ENCODE measurements around the gene ADGRE1.
A peak's percentile ranks its signal among the peaks of the same experiment; 100 is the strongest.

Gene ADGRE1

GRCh38 chr19:6971366-6971765, 84.0 kb downstream of the ADGRE1 start:
- no peaks in the 10 kb centered on the region for H3K4me1 ChIP-seq (ENCODE audit: control insufficient read depth, insufficient read depth, low read length)
- H3K4me3 ChIP-seq (ENCODE audit: low read depth, low read length): no peak overlapping the region
- ChIA-PET POLR2A (no interaction called here), CTCF (interaction anchor here (0.8 kb wide), 1 partner anchor 108 kb away, joined by 3 read pairs; no protein-coding TSS in a partner anchor)
- TF ChIP-seq ZNF777 (tag by site-specific recombination; IDR thresholded peaks at IDR 0.05; ENCODE audit: borderline replicate concordance) (no peak), KLF10 (tag by site-specific recombination; IDR thresholded peaks at IDR 0.05) (no peak), ZNF221 (tag by site-specific recombination; IDR thresholded peaks at IDR 0.05; ENCODE audit: borderline replicate concordance) (no peak), ZNF37A (tag by site-specific recombination; IDR thresholded peaks at IDR 0.05) (peak; percentile 69), IKZF3 (tag by site-specific recombination; IDR thresholded peaks at IDR 0.05) (no peak), GLI2 (tag by site-specific recombination; IDR thresholded peaks at IDR 0.05; ENCODE audit: borderline replicate concordance, low read depth) (no peak), SETDB1 (IDR thresholded peaks at IDR 0.05; ENCODE audit: insufficient read length, low read length) (no peak)
- TF ChIP-seq, protein P1, sequence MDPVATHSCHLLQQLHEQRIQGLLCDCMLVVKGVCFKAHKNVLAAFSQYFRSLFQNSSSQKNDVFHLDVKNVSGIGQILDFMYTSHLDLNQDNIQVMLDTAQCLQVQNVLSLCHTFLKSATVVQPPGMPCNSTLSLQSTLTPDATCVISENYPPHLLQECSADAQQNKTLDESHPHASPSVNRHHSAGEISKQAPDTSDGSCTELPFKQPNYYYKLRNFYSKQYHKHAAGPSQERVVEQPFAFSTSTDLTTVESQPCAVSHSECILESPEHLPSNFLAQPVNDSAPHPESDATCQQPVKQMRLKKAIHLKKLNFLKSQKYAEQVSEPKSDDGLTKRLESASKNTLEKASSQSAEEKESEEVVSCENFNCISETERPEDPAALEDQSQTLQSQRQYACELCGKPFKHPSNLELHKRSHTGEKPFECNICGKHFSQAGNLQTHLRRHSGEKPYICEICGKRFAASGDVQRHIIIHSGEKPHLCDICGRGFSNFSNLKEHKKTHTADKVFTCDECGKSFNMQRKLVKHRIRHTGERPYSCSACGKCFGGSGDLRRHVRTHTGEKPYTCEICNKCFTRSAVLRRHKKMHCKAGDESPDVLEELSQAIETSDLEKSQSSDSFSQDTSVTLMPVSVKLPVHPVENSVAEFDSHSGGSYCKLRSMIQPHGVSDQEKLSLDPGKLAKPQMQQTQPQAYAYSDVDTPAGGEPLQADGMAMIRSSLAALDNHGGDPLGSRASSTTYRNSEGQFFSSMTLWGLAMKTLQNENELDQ (tag by site-specific recombination; IDR thresholded peaks at IDR 0.05; ENCODE audit: low read depth): no peak
- TF ChIP-seq, protein P2, sequence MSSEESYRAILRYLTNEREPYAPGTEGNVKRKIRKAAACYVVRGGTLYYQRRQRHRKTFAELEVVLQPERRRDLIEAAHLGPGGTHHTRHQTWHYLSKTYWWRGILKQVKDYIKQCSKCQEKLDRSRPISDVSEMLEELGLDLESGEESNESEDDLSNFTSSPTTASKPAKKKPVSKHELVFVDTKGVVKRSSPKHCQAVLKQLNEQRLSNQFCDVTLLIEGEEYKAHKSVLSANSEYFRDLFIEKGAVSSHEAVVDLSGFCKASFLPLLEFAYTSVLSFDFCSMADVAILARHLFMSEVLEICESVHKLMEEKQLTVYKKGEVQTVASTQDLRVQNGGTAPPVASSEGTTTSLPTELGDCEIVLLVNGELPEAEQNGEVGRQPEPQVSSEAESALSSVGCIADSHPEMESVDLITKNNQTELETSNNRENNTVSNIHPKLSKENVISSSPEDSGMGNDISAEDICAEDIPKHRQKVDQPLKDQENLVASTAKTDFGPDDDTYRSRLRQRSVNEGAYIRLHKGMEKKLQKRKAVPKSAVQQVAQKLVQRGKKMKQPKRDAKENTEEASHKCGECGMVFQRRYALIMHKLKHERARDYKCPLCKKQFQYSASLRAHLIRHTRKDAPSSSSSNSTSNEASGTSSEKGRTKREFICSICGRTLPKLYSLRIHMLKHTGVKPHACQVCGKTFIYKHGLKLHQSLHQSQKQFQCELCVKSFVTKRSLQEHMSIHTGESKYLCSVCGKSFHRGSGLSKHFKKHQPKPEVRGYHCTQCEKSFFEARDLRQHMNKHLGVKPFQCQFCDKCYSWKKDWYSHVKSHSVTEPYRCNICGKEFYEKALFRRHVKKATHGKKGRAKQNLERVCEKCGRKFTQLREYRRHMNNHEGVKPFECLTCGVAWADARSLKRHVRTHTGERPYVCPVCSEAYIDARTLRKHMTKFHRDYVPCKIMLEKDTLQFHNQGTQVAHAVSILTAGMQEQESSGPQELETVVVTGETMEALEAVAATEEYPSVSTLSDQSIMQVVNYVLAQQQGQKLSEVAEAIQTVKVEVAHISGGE (tag by site-specific recombination; conservative IDR thresholded peaks at IDR 0.05; ENCODE audit: low read depth): no peak
- H3K27ac ChIP-seq (ENCODE audit: extremely low read depth, low read depth, low read length): no peak overlapping the region
- H3K9me3 ChIP-seq (ENCODE audit: control insufficient read depth, insufficient read depth, low read depth, low read length): no peaks in the 10 kb centered on the region
- no peaks in the 10 kb centered on the region for H3K36me3 ChIP-seq (ENCODE audit: control insufficient read depth in 2 of 2, insufficient read depth in 1 of 2, low read length in 2 of 2)

DNA sequence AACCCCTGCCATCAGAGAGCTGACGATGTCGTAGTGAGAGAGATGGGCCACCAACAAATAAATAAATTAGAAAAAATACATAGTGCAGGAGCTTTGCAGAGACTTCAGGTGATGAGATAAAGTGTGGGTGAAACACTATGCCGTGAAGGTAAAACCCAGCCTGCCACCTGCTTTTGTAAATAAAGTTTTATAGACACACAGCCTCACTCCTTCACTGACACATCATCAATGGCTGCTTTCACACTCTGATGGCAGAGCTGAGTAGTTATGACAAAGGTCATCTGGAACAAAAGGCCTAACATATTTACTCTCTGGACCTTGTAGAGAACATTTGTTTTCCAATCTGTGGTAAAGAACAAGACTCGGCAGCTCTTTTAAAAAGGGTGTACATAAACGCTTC, 88.8 kb downstream of the ADGRE1 start:
- POLR2A ChIA-PET: interaction anchor here (0.6 kb wide), 1 partner anchor 951 kb away, joined by 4 read pairs; no protein-coding TSS in a partner anchor
- Histone ChIP-seq H3K4me3 (ENCODE audit: low read depth, low read length) (no peak overlapping the region), H3K36me3 (ENCODE audit: control insufficient read depth in 2 of 2, insufficient read depth in 1 of 2, low read length in 2 of 2) (no peaks in the 10 kb centered on the region), H3K9me3 (ENCODE audit: control insufficient read depth, insufficient read depth, low read depth, low read length) (no peaks in the 10 kb centered on the region), H3K27ac (ENCODE audit: extremely low read depth, low read depth, low read length) (no peak overlapping the region), H3K4me1 (ENCODE audit: control insufficient read depth, insufficient read depth, low read length) (no peaks in the 10 kb centered on the region)
- CTCF ChIA-PET: no interaction called here
- no peak for TF ChIP-seq ZNF416 (tag by site-specific recombination; IDR thresholded peaks at IDR 0.05)
- no peak for TF ChIP-seq KLF7 (tag by site-specific recombination; IDR thresholded peaks at IDR 0.05; ENCODE audit: borderline replicate concordance)
- no peak for TF ChIP-seq REPIN1 (tag by site-specific recombination; IDR thresholded peaks at IDR 0.05; ENCODE audit: low read depth)
- TF ChIP-seq ZNF585B (tag by site-specific recombination; IDR thresholded peaks at IDR 0.05): no peak
- no peak for TF ChIP-seq ZNF19 (tag by site-specific recombination; IDR thresholded peaks at IDR 0.05; ENCODE audit: low read depth)
- TF ChIP-seq ZNF404 (tag by site-specific recombination; IDR thresholded peaks at IDR 0.05): no peak
- no peak for TF ChIP-seq ZNF626 (tag by site-specific recombination; IDR thresholded peaks at IDR 0.05)
- TF ChIP-seq ZNF664 (tag by site-specific recombination; IDR thresholded peaks at IDR 0.05): no peak
- TF ChIP-seq ZNF169 (tag by site-specific recombination; IDR thresholded peaks at IDR 0.05): no peak
- TF ChIP-seq ZNF501 (tag by site-specific recombination; IDR thresholded peaks at IDR 0.05): no peak
- TF ChIP-seq ZNF555 (tag by site-specific recombination; conservative IDR thresholded peaks at IDR 0.05): no peak
- TF ChIP-seq HOXD13 (CRISPR knock-in tag; IDR thresholded peaks at IDR 0.05; ENCODE audit: borderline replicate concordance): no peak
- TF ChIP-seq ZNF548 (tag by site-specific recombination; IDR thresholded peaks at IDR 0.05): no peak
- no peak for TF ChIP-seq ZNF16 (tag by site-specific recombination; IDR thresholded peaks at IDR 0.05; ENCODE audit: low read depth)
- TF ChIP-seq ZEB2 (tag by site-specific recombination; IDR thresholded peaks at IDR 0.05): no peak
- TF ChIP-seq ZNF274 (IDR thresholded peaks at IDR 0.05; ENCODE audit: low read length): no peak
- TF ChIP-seq ZNF274 (tag by site-specific recombination; IDR thresholded peaks at IDR 0.05; ENCODE audit: borderline replicate concordance): no peak
- TF ChIP-seq GLIS2 (tag by site-specific recombination; IDR thresholded peaks at IDR 0.05): no peak
- TF ChIP-seq ZNF830 (tag by site-specific recombination; IDR thresholded peaks at IDR 0.05; ENCODE audit: low read depth): no peak
- TF ChIP-seq KLF9 (tag by site-specific recombination; IDR thresholded peaks at IDR 0.05; ENCODE audit: low read depth): no peak
